ENCODE measurements around the gene ZNF609.

The ZNF609 gene

DNA sequence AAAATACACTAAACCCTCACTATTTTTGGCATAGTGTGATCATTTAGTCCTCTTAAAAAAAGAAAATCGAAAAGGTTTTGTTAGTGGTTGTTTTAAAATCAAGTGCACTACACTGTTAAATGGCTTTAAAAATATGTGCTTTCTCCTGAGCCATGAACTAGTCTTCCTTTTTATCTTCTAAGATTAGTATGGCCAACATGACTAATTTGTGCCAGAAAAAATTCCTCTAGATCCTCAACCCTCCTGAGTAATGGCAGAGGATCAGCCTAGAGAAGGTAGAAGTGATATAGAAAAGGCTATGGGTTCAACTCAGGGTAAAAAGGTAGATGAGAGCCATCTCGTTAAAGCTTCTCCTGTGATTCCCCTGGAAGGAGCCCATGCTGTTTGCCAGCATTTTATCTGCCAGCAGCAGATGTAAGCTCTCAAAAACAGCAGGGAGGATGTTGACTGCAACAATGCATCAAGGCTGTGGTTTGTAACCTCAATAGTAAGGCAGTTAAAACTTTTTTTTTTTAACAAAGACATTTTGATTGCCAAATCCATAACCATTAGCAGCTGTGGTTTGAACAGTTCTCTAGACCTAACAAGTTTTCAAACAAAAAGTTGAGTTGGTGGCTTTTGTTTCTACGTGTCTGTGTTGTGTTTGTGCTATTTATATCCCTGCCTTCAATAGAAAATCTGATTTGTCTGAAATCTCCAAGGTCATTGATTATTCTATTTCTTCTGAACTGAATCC, 30.2 kb upstream of the ZNF609 start:
- TF ChIP-seq, protein P1, sequence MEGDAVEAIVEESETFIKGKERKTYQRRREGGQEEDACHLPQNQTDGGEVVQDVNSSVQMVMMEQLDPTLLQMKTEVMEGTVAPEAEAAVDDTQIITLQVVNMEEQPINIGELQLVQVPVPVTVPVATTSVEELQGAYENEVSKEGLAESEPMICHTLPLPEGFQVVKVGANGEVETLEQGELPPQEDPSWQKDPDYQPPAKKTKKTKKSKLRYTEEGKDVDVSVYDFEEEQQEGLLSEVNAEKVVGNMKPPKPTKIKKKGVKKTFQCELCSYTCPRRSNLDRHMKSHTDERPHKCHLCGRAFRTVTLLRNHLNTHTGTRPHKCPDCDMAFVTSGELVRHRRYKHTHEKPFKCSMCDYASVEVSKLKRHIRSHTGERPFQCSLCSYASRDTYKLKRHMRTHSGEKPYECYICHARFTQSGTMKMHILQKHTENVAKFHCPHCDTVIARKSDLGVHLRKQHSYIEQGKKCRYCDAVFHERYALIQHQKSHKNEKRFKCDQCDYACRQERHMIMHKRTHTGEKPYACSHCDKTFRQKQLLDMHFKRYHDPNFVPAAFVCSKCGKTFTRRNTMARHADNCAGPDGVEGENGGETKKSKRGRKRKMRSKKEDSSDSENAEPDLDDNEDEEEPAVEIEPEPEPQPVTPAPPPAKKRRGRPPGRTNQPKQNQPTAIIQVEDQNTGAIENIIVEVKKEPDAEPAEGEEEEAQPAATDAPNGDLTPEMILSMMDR (conservative IDR thresholded peaks at IDR 0.05; ENCODE audit: low read depth, low read length), result no peak
- DNase-seq (ENCODE audit: low read depth), result no peak
- H3K4me3 ChIP-seq (ENCODE audit: low read length), result no peak overlapping the region

DNA sequence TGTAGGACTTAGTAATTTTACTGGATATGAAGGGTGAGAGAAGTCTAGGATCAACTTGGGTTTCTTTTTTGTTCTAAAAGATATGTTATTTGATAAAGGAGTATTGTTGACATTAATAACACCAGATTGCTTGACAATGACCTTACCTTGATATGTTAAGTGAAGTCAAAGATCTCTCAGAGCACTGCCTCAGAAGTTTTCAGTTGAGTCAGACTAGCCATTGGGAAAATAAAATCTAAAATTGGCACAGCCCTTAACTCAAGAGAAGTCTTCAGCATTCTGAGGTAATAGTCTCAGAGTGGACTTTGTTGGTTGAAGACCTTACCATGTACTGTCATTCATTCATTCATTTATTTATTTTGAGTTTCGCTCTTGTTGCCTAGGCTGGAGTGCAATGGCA, 22.4 kb upstream of the ZNF609 start:
- DNase-seq (ENCODE audit: low read depth), result no peak
- TF ChIP-seq, protein P1 (conservative IDR thresholded peaks at IDR 0.05; ENCODE audit: low read depth, low read length), result no peak
- H3K4me3 ChIP-seq (ENCODE audit: low read length), result no peak overlapping the region

DNA sequence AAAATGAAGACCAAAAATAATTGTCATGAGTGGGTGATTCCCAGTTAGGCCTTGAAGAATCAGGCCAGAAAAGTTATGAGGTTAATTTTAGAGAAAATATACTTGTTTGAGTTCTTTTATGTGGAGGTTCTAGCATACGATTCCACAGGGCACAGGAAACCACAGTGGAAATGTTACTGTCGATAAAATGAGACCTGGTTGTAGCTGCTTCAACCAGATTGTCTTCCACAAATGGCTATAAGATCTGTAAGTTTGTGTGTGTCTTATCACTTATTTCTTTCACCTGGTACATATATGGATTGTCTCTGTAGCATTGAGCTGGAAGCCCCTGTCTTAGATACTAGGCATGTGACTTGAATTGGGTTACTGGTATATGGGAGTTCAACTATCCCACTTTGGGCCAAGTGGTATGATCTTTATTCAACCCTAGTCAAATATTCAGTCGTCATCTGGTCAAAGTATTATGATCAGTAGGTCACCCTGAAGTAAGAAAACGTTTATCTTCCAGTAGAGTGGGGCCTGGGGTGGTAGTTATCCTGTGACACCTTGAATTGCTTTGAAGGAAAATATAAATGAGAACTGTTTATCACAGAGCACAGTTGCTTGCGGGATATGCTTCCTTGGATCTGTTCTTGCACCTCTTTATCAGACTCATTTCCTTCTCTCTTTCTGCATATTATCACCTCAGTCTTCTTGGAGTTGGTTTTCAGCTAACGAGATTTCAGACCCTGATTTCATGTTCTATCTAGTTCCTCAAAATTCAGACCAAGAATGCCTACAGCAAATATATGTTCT, 21.5 kb upstream of the ZNF609 start:
- TF ChIP-seq, protein P1 (conservative IDR thresholded peaks at IDR 0.05; ENCODE audit: low read depth, low read length), result no peak

DNA sequence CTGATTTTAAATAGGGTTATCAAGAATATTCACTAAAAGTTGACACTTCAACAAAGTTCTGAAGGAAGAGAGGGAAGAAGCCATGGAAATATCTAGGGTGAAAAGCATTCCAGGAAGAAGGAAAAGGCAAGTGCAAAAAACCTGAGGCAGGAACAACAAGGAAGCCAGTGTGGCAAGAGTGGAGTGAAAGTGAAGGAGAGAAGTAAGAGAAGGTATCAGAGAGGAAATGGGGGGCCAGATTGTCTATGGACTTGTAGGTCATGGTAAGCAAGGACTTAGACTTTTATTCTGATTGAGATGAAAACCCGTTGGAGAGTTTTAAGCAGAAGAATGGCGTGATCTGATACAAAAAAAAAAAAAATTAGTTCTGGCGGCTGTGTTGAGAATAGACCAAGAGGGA, 18.5 kb upstream of the ZNF609 start:
- no peak for DNase-seq (ENCODE audit: low read depth)
- TF ChIP-seq, protein P1 (conservative IDR thresholded peaks at IDR 0.05; ENCODE audit: low read depth, low read length), result no peak
- no peak overlapping the region for H3K4me3 ChIP-seq (ENCODE audit: low read length)

More for the DNA sequence above, 21.5 kb upstream of the ZNF609 start:
- DNase-seq (ENCODE audit: low read depth), result no peak
- H3K4me3 ChIP-seq (ENCODE audit: low read length), result no peak overlapping the region

DNA sequence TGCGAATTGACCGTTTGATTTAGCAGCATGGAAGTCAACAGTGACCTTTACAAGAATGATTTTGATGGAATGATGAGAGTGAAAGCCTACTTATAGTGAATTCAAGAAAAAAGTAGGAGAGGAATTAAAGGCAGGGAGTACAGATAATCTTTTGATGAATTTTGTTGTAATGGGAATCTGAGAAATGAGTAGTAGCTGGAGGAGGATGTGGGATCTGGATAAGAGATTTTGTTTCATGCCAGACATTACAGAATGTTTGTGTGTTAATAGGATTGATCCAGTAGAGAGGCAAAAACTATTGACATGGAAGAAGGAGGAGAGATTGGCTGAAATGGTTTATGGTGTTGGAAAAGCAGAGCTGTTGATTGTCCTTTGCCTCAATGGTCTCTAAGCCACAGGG, 17.4 kb upstream of the ZNF609 start:
- H3K4me3 ChIP-seq (ENCODE audit: low read length), result no peak overlapping the region
- no peak for DNase-seq (ENCODE audit: low read depth)
- TF ChIP-seq, protein P1 (conservative IDR thresholded peaks at IDR 0.05; ENCODE audit: low read depth, low read length), result no peak

DNA sequence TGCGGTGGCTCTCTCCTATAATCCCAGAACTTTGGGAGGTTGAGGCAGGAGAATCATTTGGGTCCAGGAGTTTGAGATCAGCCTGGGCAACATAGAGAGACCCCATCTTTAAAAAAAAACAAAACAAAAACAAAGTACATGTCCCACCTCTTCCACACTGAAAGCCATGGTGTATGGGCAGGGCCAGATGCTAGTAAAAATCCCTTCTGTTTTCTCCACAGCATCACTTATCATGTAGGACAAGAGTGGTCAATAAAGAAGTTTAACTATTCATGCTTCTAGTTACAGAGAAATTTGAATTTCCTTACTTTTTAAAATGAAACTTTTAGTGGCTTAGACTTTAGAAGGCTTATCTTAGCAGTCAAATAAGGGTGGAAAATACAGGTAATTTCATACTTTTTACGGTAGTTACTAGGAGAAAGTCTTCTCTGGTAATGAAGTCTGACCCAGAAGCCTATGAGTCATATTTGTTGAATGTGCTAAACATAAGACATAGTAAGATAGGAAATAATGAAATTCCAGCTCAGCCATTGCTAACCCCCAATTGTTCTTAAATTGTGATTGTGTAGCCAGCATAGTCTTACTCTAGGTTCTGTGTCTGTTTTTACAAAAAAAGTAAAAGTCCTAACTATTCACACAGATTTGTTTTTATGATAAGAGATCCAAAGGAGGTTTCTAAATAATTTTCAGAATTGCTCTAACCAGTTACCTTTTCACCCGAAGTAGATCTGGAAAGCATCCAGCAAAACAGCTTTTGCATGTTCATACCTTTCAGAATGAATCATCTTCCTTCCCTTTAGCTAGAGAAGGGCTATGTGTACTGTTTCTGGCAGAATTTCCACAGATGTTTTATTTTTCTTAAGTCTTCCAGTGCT, 16.4 kb upstream of the ZNF609 start:
- TF ChIP-seq, protein P1 (conservative IDR thresholded peaks at IDR 0.05; ENCODE audit: low read depth, low read length), result no peak
- peak; percentile 89 for DNase-seq (ENCODE audit: low read depth)
- H3K4me3 ChIP-seq (ENCODE audit: low read length), result peak overlapping the region; percentile 14
